Fibroblast of villous mesenchyme (primary cell): ENCODE data around the gene CDIP1. TPM values are rescaled to one million over a fixed set of nuclear protein-coding genes. Genes with fewer than 3 reads are reported as not detected.
A peak's percentile ranks its signal among the peaks of the same experiment; 100 is the strongest.

ENCODE experiments used
- DNase-seq: peaks from one replicate; pipeline ENCODE4 v3.0.0-alpha.2; 2010; ENCODE audit warnings: low read depth
- H3K4me3 ChIP-seq: 2 replicates; pipeline ENCODE4 v1.5.1; 2011; ENCODE audit warnings: low read depth, mild to moderate bottlenecking, low read length
- total RNA-seq: library from RNA; depleted of rRNA; stranded (reverse); fragments of >200 nt; gene quantifications from 2 replicates; pipeline ENCODE4 v1.2.3, GENCODE V29; 2012
- TF ChIP-seq, protein P1 (sequence below): IDR thresholded peaks from 2 replicates; pipeline ENCODE4 v1.5.1; 2012; ENCODE audit warnings: low read depth, mild to moderate bottlenecking, low read length; ENCODE audit not compliant: insufficient read depth

The CDIP1 gene
- total RNA-seq, 1 donor, result 16.8 TPM

DNA sequence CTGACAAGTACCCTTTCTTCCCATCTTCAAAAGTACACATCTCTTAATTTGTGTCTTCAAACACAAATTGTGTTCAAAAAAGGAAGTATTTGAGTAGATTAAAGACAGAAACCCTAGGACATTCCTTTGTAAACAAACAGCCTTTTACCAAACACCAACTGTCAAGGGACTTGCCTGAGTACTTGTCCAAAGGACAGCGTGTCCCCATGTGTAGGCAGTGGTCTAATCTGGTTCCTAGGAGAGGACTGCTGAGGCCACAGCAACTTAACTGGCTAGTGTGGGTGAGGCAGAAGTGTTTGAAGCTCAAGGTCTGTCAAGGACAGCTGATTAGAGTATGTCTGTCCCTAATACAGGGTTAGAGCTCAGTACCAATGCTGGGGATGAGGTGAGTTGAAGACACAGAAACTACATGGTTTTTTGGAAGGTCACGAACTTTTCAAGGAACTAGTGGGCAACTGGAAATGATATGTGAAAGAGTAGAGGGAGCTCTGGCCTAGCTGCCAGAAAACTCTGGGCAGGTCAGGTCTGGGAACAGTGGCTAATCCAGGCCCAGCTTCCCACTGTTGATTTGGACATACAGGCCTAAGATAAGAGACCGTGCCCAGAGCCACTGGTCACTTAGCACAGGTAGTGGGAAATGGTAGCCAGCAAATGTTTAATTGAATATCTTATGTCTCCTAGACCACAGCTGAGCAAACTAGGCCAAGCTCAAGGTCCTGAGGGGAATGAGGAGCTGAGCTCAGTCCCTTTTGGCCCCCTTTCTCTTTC, 52.3 kb downstream of the CDIP1 start:
- DNase-seq, result no peak
- H3K4me3 ChIP-seq, result no peak overlapping the region
- TF ChIP-seq, protein P1, sequence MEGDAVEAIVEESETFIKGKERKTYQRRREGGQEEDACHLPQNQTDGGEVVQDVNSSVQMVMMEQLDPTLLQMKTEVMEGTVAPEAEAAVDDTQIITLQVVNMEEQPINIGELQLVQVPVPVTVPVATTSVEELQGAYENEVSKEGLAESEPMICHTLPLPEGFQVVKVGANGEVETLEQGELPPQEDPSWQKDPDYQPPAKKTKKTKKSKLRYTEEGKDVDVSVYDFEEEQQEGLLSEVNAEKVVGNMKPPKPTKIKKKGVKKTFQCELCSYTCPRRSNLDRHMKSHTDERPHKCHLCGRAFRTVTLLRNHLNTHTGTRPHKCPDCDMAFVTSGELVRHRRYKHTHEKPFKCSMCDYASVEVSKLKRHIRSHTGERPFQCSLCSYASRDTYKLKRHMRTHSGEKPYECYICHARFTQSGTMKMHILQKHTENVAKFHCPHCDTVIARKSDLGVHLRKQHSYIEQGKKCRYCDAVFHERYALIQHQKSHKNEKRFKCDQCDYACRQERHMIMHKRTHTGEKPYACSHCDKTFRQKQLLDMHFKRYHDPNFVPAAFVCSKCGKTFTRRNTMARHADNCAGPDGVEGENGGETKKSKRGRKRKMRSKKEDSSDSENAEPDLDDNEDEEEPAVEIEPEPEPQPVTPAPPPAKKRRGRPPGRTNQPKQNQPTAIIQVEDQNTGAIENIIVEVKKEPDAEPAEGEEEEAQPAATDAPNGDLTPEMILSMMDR, result no peak

- DNase-seq, result no peak
- TF ChIP-seq, protein P1, result no peak
- H3K4me3 ChIP-seq, result no peak overlapping the region
Observed at GRCh38 chr16:4481963-4482362, 56.6 kb downstream of the CDIP1 start.

- no peak overlapping the region for H3K4me3 ChIP-seq
- TF ChIP-seq, protein P1, result no peak
- DNase-seq, result no peak
Observed at GRCh38 chr16:4481526-4481925, 57.0 kb downstream of the CDIP1 start.

- H3K4me3 ChIP-seq, result peak overlapping the region; percentile 92
- TF ChIP-seq, protein P1, result peak; percentile 30
- peak; percentile 44 for DNase-seq
Observed at GRCh38 chr16:4477966-4478365, 60.6 kb downstream of the CDIP1 start.

GRCh38 chr16:4475880-4476788, 62.4 kb downstream of the CDIP1 start, which contains the start of gene HMOX2:
Gene HMOX2 (plus strand): TSS chr16:4476398. CDS start chr16:4505525, 29,127 bp downstream.
- peak; percentile 91 for DNase-seq
- TF ChIP-seq, protein P1, result peak; percentile 35
- peak within 1 kb of the TSS; percentile 92 for H3K4me3 ChIP-seq

GRCh38 chr16:4474192-4474961, 64.2 kb downstream of the CDIP1 start, which contains the start of gene NMRAL1:
Gene NMRAL1 (minus strand): TSS chr16:4474625. CDS start chr16:4474132, 493 bp downstream.
- peak; percentile 92 for DNase-seq
- peak within 1 kb of the TSS; percentile 65 for H3K4me3 ChIP-seq
- TF ChIP-seq, protein P1, result no peak
